Measurements from ENCODE around the gene TMEM53. TPM values are rescaled to one million over a fixed set of nuclear protein-coding genes. Genes with fewer than 3 reads are reported as not detected.

The TMEM53 gene
- total RNA-seq, 1 donor from 2014 or later = 13.9 TPM

DNA sequence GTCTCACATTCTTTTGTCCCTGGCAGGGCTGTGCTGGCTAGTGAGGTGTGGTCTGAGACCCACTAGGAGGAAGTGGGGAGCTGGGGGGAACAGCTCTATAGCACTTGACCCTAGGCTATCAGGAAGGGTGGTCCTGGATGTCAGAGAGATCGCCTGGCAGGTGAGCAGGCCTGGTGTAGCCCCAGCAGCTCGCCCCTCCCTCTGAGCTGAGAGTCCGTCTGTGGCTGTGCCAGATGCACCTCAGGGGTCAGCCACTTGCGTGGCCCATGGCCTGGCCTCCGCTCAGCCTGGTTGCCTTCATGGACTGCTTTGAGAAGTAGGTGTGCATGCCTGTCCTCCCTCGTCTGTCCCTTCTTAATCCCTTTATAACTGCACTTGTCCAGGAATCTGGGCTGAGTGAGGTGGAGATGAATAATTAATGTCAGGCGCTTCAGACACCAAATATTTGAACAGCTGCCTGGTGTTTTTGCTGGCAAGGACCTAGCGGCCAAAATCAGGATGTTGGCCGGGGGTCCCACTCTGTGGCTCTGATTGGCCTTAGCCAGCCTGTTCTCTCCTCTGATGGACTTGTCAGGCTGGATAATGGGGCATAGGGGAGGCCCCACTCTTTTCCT is 30.5 kb downstream of the TMEM53 start:
- no peaks in the 10 kb centered on the region for H3K4me1 ChIP-seq
- peaks cover 97% of the 10 kb centered on the region for H3K36me3 ChIP-seq
- H3K9me3 ChIP-seq = no peaks in the 10 kb centered on the region
- no peaks in the 10 kb centered on the region for H3K27me3 ChIP-seq
- no peak overlapping the region for H3K4me3 ChIP-seq
- TF ChIP-seq, protein P1, sequence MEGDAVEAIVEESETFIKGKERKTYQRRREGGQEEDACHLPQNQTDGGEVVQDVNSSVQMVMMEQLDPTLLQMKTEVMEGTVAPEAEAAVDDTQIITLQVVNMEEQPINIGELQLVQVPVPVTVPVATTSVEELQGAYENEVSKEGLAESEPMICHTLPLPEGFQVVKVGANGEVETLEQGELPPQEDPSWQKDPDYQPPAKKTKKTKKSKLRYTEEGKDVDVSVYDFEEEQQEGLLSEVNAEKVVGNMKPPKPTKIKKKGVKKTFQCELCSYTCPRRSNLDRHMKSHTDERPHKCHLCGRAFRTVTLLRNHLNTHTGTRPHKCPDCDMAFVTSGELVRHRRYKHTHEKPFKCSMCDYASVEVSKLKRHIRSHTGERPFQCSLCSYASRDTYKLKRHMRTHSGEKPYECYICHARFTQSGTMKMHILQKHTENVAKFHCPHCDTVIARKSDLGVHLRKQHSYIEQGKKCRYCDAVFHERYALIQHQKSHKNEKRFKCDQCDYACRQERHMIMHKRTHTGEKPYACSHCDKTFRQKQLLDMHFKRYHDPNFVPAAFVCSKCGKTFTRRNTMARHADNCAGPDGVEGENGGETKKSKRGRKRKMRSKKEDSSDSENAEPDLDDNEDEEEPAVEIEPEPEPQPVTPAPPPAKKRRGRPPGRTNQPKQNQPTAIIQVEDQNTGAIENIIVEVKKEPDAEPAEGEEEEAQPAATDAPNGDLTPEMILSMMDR (IDR thresholded peaks at IDR 0.05) = no peak
- intact Hi-C loops (cut with DNase I) = no loop called here
- DNase-seq (no peak), ATAC-seq (no peak)
- H3K27ac ChIP-seq = no peak overlapping the region

- no peak overlapping the region for H3K27ac ChIP-seq
- H3K4me3 ChIP-seq = no peak overlapping the region
Measured at GRCh38 chr1:44642925-44643324, 31.4 kb downstream of the TMEM53 start.

GRCh38 chr1:44642255-44642654 is 32.0 kb downstream of the TMEM53 start:
- Histone ChIP-seq H3K36me3 (peaks cover 97% of the 10 kb centered on the region), H3K27ac (no peak overlapping the region)
- TF ChIP-seq, protein P1 (IDR thresholded peaks at IDR 0.05) = no peak

More at GRCh38 chr1:44642925-44643324, 31.4 kb downstream of the TMEM53 start:
- DNase-seq (no peak), ATAC-seq (no peak)
- TF ChIP-seq, protein P1 (IDR thresholded peaks at IDR 0.05) = no peak
- H3K27me3 ChIP-seq = no peaks in the 10 kb centered on the region
- H3K36me3 ChIP-seq = peaks cover 97% of the 10 kb centered on the region
- intact Hi-C loops (cut with DNase I) = no loop called here
- no peaks in the 10 kb centered on the region for H3K9me3 ChIP-seq
- H3K4me1 ChIP-seq = no peaks in the 10 kb centered on the region

GRCh38 chr1:44641126-44642102 is 32.9 kb downstream of the TMEM53 start:
- no peaks in the 10 kb centered on the region for H3K4me1 ChIP-seq
- H3K9me3 ChIP-seq = no peaks in the 10 kb centered on the region
- ATAC-seq (no peak), DNase-seq (no peak)
- no peak overlapping the region for H3K27ac ChIP-seq
- no peak overlapping the region for H3K4me3 ChIP-seq
- no peaks in the 10 kb centered on the region for H3K27me3 ChIP-seq
- TF ChIP-seq, protein P1 (IDR thresholded peaks at IDR 0.05) = no peak
- peaks cover 97% of the 10 kb centered on the region for H3K36me3 ChIP-seq
- intact Hi-C loops (cut with DNase I) = no loop called here

More at GRCh38 chr1:44642255-44642654, 32.0 kb downstream of the TMEM53 start:
- intact Hi-C loops (cut with DNase I) = no loop called here
- Histone ChIP-seq H3K9me3 (no peaks in the 10 kb centered on the region), H3K4me3 (no peak overlapping the region), H3K27me3 (no peaks in the 10 kb centered on the region), H3K4me1 (no peaks in the 10 kb centered on the region)
- DNase-seq (no peak), ATAC-seq (no peak)

DNA sequence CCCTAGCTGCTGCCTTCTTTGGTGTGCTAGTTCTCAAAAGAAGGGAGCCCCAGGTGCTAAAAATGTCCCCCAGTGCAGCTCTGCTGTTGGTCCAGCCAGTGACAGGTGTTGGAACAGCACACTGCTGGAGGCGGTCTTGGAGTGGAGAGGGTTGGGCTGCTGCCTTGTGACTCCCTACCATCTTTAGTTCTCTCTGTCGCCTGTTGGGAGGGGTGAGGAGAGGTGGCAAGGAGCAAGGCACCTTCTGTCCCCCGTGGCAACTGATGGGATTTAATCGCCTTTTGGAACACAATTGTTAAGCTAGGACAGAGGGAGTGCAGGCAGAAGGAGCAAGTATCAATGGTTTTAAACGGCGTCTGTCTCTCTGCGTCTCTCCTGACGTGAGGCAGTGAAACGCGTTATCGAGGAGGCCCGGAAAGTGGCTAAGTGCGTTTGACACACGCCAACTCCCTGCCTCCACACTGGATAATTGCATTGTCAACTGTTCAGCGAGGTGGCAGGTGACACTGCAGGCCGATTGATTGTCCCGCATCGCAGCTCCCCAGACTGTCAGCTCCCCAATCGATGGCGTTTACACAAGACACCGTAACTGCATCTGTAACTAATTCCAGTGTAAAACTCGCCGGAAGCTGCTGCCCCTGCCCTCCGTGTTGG is 34.0 kb downstream of the TMEM53 start:
- H3K4me1 ChIP-seq = no peaks in the 10 kb centered on the region
- TF ChIP-seq, protein P1 (IDR thresholded peaks at IDR 0.05) = no peak
- H3K9me3 ChIP-seq = no peaks in the 10 kb centered on the region
- intact Hi-C loops (cut with DNase I) = no loop called here
- H3K27me3 ChIP-seq = no peaks in the 10 kb centered on the region
- DNase-seq = no peak
- H3K36me3 ChIP-seq = peaks cover 97% of the 10 kb centered on the region
- H3K4me3 ChIP-seq = no peak overlapping the region
- no peak overlapping the region for H3K27ac ChIP-seq
- no peak for ATAC-seq

Measured in upper lobe of right lung (tissue), 1 donor.